HepG2 (cell line): Measurements from ENCODE around the gene RCCD1. TPM values are rescaled to one million over a fixed set of nuclear protein-coding genes. Genes with fewer than 3 reads are reported as not detected.

Experiments
- AKAP8 ChIP-seq: sonication (generic); formaldehyde crosslinking; IDR thresholded peaks from 2 replicates; pipeline ENCODE4 v1.5.1; 2020; ENCODE audit warnings: mild to moderate bottlenecking, missing genetic modification reagents
- CAMTA2 ChIP-seq: sonication (generic); formaldehyde crosslinking; IDR thresholded peaks from 2 replicates; pipeline ENCODE4 v1.4.0; 2020; ENCODE audit warnings: mild to moderate bottlenecking, missing genetic modification reagents, borderline replicate concordance
- CENPBD1 ChIP-seq: sonication (generic); formaldehyde crosslinking; IDR thresholded peaks from 2 replicates; pipeline ENCODE4 v1.8.0; 2022; ENCODE audit warnings: missing genetic modification reagents, low read depth, mild to moderate bottlenecking, borderline replicate concordance
- CTCF ChIP-seq: sonication (generic); formaldehyde crosslinking; IDR thresholded peaks from 2 replicates; pipeline ENCODE4 v1.5.0; 2020; ENCODE audit warnings: mild to moderate bottlenecking, missing genetic modification reagents, moderate library complexity
- ELF4 ChIP-seq: sonication (generic); formaldehyde crosslinking; IDR thresholded peaks from 2 replicates; pipeline ENCODE4 v1.5.0; 2020; ENCODE audit warnings: missing genetic modification reagents, mild to moderate bottlenecking, moderate library complexity, borderline replicate concordance
- EP300 ChIP-seq, 3 experiments: sonication (generic) in 1 of 3; formaldehyde crosslinking in 1 of 3; IDR thresholded peaks; 2 replicates each; pipeline versions ENCODE4 v1.5.1 to v1.6.1; 2011 to 2020; ENCODE audit warnings: low read depth in 2 of 3, low read length in 2 of 3, borderline replicate concordance in 1 of 3, improper control_type of control experiment in 1 of 3, mild to moderate bottlenecking in 1 of 3, missing genetic modification reagents in 1 of 3, moderate library complexity in 1 of 3
- KLF15 ChIP-seq: sonication (generic); formaldehyde crosslinking; IDR thresholded peaks from 2 replicates; pipeline ENCODE4 v1.8.1; 2023; ENCODE audit warnings: borderline replicate concordance, mild to moderate bottlenecking, inconsistent platforms, missing genetic modification reagents, mixed read lengths
- PPARG ChIP-seq: conservative IDR thresholded peaks from 2 replicates; pipeline ENCODE4 v1.6.1; 2016; ENCODE audit warnings: missing biosample characterization, missing genetic modification reagents
- REXO4 ChIP-seq: sonication (generic); formaldehyde crosslinking; IDR thresholded peaks from 2 replicates; pipeline ENCODE4 v1.8.0; 2022; ENCODE audit warnings: missing genetic modification reagents, mild to moderate bottlenecking, borderline replicate concordance
- RORA ChIP-seq: sonication (generic); formaldehyde crosslinking; IDR thresholded peaks from 2 replicates; pipeline ENCODE4 v1.5.0; 2020; ENCODE audit warnings: mild to moderate bottlenecking, missing genetic modification reagents, moderate library complexity
- SAFB2 ChIP-seq: sonication (generic); formaldehyde crosslinking; IDR thresholded peaks from 2 replicates; pipeline ENCODE4 v1.5.1; 2020; ENCODE audit warnings: missing genetic modification reagents, low read depth, mild to moderate bottlenecking, borderline replicate concordance
- SAP130 ChIP-seq: IDR thresholded peaks from 2 replicates; pipeline ENCODE4 v1.6.1; 2016; ENCODE audit warnings: low read depth
- SRY ChIP-seq: sonication (generic); formaldehyde crosslinking; IDR thresholded peaks from 2 replicates; pipeline ENCODE4 v1.8.0; 2022; ENCODE audit warnings: mild to moderate bottlenecking, missing genetic modification reagents
- ZC3H13 ChIP-seq: sonication (generic); formaldehyde crosslinking; IDR thresholded peaks from 2 replicates; pipeline ENCODE4 v1.8.1; 2023; ENCODE audit warnings: mild to moderate bottlenecking, missing genetic modification reagents, moderate library complexity
- ZFX ChIP-seq: sonication (generic); formaldehyde crosslinking; IDR thresholded peaks from 2 replicates; pipeline ENCODE4 v1.4.0; 2020; ENCODE audit warnings: mild to moderate bottlenecking, low read depth, missing genetic modification reagents, moderate library complexity
- ZNF143 ChIP-seq: sonication (generic); formaldehyde crosslinking; IDR thresholded peaks from 2 replicates; pipeline ENCODE4 v1.4.0; 2020; ENCODE audit warnings: missing genetic modification reagents
- ZNF20 ChIP-seq: sonication (generic); formaldehyde crosslinking; IDR thresholded peaks from 2 replicates; pipeline ENCODE4 v1.4.0; 2020; ENCODE audit warnings: mild to moderate bottlenecking, moderate library complexity, missing genetic modification reagents
- ZNF432 ChIP-seq: sonication (generic); formaldehyde crosslinking; IDR thresholded peaks from 2 replicates; pipeline ENCODE4 v1.5.0; 2020; ENCODE audit warnings: missing genetic modification reagents, mild to moderate bottlenecking, borderline replicate concordance
- ZNF619 ChIP-seq: sonication (generic); formaldehyde crosslinking; IDR thresholded peaks from 2 replicates; pipeline ENCODE4 v1.4.0; 2020; ENCODE audit warnings: mild to moderate bottlenecking, missing genetic modification reagents
- ZNF75D ChIP-seq: sonication (generic); formaldehyde crosslinking; IDR thresholded peaks from 2 replicates; pipeline ENCODE4 v1.8.1; 2023; ENCODE audit warnings: missing genetic modification reagents, mild to moderate bottlenecking, borderline replicate concordance
- ZNF775 ChIP-seq: sonication (generic); formaldehyde crosslinking; IDR thresholded peaks from 2 replicates; pipeline ENCODE4 v1.4.0; 2020; ENCODE audit warnings: missing genetic modification reagents, mild to moderate bottlenecking, moderate library complexity, borderline replicate concordance
- ZNF83 ChIP-seq: sonication (generic); formaldehyde crosslinking; IDR thresholded peaks from 2 replicates; pipeline ENCODE4 v1.4.0; 2020; ENCODE audit warnings: missing genetic modification reagents, mild to moderate bottlenecking, borderline replicate concordance
- ZNF883 ChIP-seq: sonication (generic); formaldehyde crosslinking; IDR thresholded peaks from 2 replicates; pipeline ENCODE4 v1.5.1; 2020; ENCODE audit warnings: mild to moderate bottlenecking, missing genetic modification reagents; ENCODE audit errors: not compliant biosample characterization
- ZSCAN30 ChIP-seq: sonication (generic); formaldehyde crosslinking; IDR thresholded peaks from 2 replicates; pipeline ENCODE4 v1.5.0; 2020; ENCODE audit warnings: mild to moderate bottlenecking, missing genetic modification reagents
- ZSCAN9 ChIP-seq: IDR thresholded peaks from 2 replicates; pipeline ENCODE4 v1.6.1; 2016; ENCODE audit warnings: borderline replicate concordance
- polyA plus RNA-seq, 8 experiments: library from polyadenylated mRNA; depleted of rRNA in 3 of 8; stranded (reverse) in 7 of 8; unstranded in 1 of 8; fragments of >200 nt; fragmentation: Illumina TruSeq in 4 of 8; extraction: Trizol in 4 of 8; gene quantifications; 2 replicates each; pipeline versions ENCODE4 v1.2.1 to v1.2.3, GENCODE V29; 2011 to 2016; ENCODE audit warnings: low read depth in 4 of 8, missing spikeins in 1 of 8, mixed read lengths in 1 of 8; ENCODE audit not compliant: insufficient read depth in 1 of 8
- total RNA-seq, 5 experiments: library from RNA; depleted of rRNA; stranded (reverse); fragments of >200 nt; fragmentation: Illumina TruSeq; extraction: Trizol; gene quantifications; 2 replicates each; pipeline ENCODE4 v1.2.3, GENCODE V29; 2016; ENCODE audit warnings: low read depth in 1 of 5

The RCCD1 gene
- total and polyA plus RNA-seq, 2 of the 13 experiments (the other 11 are each of a cell fraction or from before 2014, with no cell fraction given), result 14.1 to 15.1 TPM

GRCh38 chr15:90994417-90995311 lies 40.0 kb downstream of the RCCD1 start, which contains the start of gene PRC1 (continued):
- no peak; the same call in 1 of the 2 replicates for TF ChIP-seq KLF15 (CRISPR knock-in tag)
- TF ChIP-seq ZNF143 (CRISPR knock-in tag), result no peak
- no peak for TF ChIP-seq ZNF432 (CRISPR knock-in tag)
- TF ChIP-seq ZFX, result peak; percentile 75
- 0 out of 4 replicates have a peak, but pooled peaks of 1 of the 2 experiments have one; percentile 55 for TF ChIP-seq EP300 (IDR thresholded peaks at IDR 0.05; ENCODE audit: low read depth in 2 of 2, low read length in 2 of 2)
- TF ChIP-seq EP300 (CRISPR knock-in tag; IDR thresholded peaks at IDR 0.05; ENCODE audit: borderline replicate concordance), result 0 out of 2 replicates have a peak, but pooled peaks have one; percentile 2
- TF ChIP-seq ZNF619, result no peak
- peak; percentile 55; the same call in 1 of the 2 replicates for TF ChIP-seq ZSCAN9 (CRISPR knock-in tag)
- no peak for TF ChIP-seq ZSCAN30 (CRISPR knock-in tag)
- TF ChIP-seq ELF4 (CRISPR knock-in tag), result no peak; the same call in 1 of the 2 replicates
- TF ChIP-seq REXO4 (CRISPR knock-in tag), result no peak; the same call in 1 of the 2 replicates
- TF ChIP-seq ZNF20, result no peak
- TF ChIP-seq ZC3H13 (CRISPR knock-in tag), result no peak; the same call in 1 of the 2 replicates
- TF ChIP-seq AKAP8 (CRISPR knock-in tag), result peak; percentile 85; the same call in 1 of the 2 replicates
- TF ChIP-seq ZNF83 (CRISPR knock-in tag), result 0 out of 2 replicates have a peak, but pooled peaks have one; percentile 55
- no peak for TF ChIP-seq ZNF75D (CRISPR knock-in tag)
- TF ChIP-seq ZNF775 (CRISPR knock-in tag), result no peak
- peak; percentile 98 for TF ChIP-seq SAP130 (CRISPR knock-in tag)
- peak; percentile 40; the same call in 1 of the 2 replicates for TF ChIP-seq SRY (CRISPR knock-in tag)
- TF ChIP-seq PPARG (CRISPR knock-in tag), result no peak
- no peak for TF ChIP-seq RORA
- peak; percentile 40 for TF ChIP-seq CTCF (CRISPR knock-in tag)
- TF ChIP-seq CENPBD1 (CRISPR knock-in tag), result peak; percentile 70; the same call in 1 of the 2 replicates
- TF ChIP-seq ZNF883 (CRISPR knock-in tag), result peak; percentile 47
- TF ChIP-seq CAMTA2 (CRISPR knock-in tag), result 0 out of 2 replicates have a peak, but pooled peaks have one; percentile 29
- peak; percentile 22; the same call in 1 of the 2 replicates for TF ChIP-seq SAFB2
